Left kidney (tissue), 2 donors: Measurements from ENCODE around the gene CYP2U1. TPM values are rescaled to one million over a fixed set of nuclear protein-coding genes. Genes with fewer than 3 reads are reported as not detected.

Experiments used
- DNase-seq: peaks from one replicate; pipeline ENCODE4 v3.0.0-alpha.2; 2013
- polyA plus RNA-seq: library from polyadenylated mRNA; unstranded; fragments of 120-200 nt; gene quantifications from one replicate; pipeline ENCODE4 v1.2.1, GENCODE V29; 2013; ENCODE audit not compliant: insufficient read length

The CYP2U1 gene
- polyA plus RNA-seq, 1 donor: 4.7 TPM

DNA sequence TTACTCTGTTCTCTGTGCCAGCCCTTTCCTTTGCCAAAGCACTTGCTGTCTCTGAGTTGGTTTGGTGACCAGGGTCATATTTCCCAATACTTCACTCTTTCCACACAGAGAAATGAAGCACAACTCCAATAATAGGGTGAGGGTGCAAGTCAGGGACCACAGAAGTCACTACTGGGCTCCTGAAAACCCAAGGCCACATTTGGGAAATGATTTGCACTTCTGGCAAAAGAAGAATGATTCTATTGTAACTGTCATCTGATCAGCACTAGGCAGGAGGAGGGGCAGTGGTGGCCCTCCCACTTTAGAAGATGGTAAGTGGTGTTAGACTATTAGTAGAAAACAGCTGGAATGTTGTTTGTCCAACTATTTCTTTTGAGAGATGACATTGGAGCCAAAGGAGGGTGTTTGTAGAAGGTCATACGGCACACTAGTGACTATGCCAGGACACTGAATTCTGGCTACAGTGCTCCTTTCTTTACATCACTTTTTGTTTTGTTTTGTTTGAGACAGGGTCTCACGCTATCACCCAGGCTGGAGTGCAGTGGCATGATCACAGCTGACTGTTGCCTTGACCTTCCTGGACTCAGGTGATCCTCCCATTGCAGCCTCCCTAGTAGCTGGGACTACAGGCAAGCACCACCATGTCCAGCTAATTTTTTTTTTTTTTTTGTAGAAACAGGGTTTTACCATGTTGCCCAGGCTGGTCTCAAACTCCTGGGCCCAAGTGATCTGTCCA, 47.5 kb downstream of the CYP2U1 start:
- no peak for DNase-seq

DNA sequence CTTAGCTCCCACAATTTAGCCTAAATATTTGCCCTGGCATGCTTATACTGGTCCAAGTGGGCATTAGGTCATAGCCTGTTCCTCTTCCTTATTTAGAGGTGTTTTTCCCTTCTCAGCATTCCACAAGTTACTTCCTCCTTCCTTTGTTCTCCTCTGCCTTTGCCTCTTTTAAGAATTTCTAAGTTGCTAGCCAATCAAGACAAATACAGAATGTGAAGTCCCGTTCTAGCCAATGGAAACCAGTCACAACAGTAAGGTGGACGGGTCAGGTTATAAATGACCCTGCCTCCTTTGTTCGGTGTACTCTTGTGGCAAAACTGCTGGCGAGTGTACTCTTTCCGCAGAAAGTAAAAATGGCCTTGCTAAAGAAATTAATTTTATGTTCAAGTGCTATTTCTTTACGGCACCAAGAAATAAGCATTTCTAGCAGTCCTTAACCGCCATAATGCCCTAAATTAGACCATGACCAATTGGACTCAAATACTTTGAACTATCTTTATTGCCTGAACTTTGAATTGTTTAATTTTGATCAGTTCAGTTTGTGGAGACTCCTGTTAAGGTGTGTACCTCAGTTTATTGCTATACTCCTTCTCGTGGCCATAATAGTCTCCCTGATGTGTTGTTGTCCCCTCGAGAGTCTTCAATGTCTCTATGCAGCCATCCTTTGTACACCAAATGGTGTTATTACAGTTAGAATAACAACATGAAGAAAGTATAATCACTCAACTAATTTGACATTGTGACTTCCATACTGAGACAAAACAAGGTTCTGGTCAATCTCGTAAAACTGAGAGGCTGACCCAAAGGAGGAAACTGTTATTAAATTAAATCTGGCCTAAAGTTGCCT, 56.8 kb downstream of the CYP2U1 start:
- no peak for DNase-seq

DNA sequence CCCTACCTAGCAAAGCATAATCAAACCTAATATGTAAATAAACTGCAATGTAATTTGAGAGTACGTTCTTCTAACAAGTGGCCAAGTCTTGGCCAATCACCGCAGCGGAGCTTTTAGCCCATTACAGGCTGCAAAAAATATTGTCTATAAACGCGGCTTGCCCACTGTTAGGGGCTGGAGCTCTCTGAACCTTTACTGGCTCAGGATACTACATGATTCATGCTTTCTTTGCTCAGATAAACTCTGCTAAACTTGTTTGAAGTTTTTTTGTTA, 57.4 kb downstream of the CYP2U1 start:
- DNase-seq: no peak

DNA sequence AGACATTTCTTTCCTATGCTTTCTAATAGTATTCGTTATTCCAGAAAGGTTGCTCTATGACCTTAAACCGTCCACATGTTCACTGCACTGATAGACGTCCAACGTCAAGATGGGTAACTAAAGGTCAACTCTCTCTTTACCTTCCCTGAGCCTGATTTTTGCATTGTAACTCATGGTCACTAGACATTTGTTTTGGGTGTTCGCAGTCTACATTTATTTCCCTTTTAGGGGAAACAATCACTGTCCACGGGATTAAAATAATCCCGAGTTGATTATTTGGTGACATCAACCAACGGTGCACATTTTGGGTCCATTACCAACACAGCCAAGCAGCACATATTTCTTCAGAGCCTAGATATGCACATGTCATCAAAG, 57.8 kb downstream of the CYP2U1 start:
- DNase-seq: no peak

DNA sequence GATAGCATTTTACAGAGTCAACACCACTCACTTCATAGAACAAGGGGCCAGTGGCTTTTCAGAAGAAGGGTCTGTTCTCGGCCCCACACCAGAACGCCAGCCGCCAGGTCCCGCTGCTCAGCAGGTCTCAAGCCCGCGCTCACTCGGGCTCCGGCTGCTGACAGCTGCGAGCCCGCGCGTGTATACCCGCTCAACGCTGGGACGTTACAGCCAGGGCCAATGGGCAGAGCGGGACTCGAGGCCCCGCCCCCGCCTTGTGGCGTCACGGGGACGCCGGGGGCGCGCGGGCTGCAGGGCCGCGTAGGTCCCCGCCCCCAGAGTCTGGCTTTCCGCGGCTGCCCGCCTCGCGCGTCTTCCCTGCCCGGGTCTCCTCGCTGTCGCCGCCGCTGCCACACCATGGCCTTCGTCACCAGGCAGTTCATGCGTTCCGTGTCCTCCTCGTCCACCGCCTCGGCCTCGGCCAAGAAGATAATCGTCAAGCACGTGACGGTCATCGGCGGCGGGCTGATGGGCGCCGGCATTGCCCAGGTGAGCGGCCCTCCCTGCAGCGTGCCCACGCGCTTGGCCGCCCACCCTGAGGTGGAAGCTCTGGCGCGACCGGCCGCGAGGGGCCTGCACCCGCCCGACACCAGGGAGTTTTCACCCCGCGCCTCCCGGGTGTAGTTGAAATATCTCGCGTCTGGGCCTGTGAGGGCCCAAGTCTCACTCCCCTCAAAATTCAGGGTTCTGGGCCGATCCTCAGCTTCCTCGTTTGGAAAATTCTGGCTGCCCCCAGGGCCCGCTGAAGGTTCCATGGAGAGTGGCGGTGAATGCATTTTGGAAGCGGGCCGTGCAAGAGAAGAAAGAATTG, 58.4 kb downstream of the CYP2U1 start, which contains the start of gene HADH:
Gene HADH, plus strand, starts transcription at position 353 of the 850 bp plus-strand sequence. Its CDS starts 44 bp downstream, at position 397.
- DNase-seq: peak; percentile 91

DNA sequence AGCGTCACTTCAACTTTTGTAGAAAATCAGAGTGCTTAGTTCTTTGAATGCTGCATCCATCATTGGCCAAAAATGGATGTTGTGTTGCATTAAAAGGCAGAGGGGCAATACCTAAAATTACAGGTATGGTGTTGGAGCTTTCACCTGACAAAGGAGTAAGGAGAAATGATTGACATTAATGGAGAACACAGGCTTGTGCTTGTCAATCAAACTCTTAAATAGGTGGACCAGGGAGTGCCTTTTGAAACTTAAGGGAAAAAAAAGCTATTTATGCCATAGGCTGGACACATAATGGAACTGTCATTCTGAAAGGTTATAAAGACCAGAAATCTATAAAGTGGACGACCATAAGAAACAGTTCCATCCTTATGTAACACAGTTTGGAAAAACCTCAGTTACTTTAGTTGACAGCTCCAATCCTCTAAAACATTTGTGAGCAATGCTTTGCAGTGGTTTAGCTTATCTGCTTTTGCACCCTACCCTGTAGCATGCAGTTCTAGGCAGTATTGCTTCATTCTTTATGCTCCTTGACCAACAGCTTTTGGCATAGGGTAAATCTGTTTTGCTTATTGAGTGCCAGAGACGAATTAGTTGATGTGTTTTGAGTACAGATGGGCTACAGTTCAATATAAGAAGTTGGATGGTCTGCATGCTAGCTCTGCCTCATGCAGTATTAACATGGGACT, 60.7 kb downstream of the CYP2U1 start:
- DNase-seq: no peak

DNA sequence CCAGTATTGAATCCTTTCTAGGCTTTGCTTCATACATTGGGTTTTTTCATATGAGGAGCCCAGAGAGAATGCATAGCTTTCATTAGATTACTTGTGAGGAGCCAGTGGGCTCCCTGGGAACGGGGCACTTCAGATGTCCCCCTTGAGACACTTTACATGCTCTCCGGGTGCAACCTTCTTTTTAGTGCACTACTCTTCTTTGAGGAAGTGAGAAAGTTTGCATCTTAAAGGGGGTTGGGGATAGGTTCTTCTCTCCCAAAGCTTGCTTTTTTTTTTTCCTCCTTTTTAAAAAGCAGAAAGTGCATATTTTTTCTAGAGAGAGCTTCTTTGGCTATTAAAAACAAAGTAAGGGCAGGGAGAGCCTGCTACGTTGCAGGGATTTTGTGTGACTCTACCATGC, 62.6 kb downstream of the CYP2U1 start:
- no peak for DNase-seq

DNA sequence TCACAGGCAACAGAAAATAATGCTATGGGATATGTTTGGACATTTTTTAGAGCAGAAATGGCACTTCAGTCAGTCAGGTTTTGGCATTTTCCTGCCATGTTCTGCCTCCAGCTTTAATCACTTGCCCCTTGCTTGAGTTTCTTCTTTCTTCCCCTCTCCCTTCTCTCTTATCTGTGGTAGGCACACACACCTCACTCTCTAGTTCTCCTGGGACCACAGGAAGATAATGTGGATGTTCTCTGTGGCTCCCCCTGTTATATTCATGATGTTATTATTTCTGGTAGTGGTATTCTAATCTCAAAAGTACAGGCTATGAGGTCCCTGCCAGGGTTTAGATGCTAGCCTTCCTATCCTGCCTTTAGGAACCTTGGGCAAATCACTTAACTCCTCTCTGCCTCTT, 63.5 kb downstream of the CYP2U1 start:
- DNase-seq: no peak

DNA sequence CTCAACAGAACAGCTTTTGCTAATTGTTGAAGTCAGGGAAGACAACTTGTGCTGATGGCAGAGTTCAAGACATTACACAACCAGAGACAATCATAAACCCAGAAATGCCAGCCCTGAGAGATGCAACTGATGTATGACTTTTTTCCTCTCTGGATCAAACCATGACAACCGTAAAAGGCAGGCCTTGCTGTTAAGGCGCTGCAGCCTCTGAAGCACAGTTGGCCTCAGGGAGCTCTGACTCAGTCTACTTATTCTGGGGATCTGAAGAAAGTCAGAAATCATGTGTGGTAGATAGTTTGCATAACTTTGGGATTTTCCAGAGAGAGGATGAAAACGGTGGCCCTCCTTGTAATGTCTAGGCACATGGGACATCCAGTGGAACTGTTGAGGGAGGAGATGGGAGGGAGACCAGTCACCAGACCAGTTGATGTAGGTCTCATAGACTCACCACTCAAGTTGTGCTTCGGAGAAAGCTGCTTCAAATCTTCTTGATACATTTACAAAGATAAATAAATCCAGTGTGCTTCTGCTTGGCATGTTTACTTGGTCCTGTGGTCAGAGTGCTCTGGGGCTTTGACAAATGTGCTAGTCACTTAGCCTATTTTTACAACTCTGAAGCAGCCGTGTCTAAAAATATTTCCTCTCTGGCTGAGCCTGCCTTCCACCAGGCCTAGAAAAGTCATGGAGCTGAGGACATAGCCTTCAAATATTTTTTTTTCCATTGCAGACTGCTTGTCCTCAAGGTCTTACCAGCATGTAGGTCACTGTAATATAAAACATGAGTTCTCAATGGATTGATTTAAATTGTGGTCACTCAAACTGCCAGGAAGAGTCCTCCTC, 65.8 kb downstream of the CYP2U1 start:
- no peak for DNase-seq

DNA sequence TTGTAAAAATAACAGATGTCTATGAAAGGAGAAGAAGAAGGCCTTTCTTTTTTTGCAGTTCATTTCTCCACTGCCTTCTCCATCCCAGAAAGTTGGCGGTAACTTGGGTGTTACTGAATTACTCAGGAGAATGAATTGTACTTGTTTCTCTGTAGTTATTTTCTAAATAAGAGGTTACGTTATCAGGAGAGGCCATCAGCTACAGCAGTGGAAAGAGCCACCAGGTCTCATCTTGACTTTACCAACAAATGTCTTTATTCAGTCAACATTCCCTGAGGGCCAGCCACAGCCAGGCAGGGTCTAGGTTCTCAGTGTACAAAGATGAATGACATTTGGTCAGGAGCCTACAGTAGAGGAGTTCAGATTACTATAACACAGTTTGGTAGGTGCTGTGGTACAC, 66.4 kb downstream of the CYP2U1 start:
- DNase-seq: no peak

DNA sequence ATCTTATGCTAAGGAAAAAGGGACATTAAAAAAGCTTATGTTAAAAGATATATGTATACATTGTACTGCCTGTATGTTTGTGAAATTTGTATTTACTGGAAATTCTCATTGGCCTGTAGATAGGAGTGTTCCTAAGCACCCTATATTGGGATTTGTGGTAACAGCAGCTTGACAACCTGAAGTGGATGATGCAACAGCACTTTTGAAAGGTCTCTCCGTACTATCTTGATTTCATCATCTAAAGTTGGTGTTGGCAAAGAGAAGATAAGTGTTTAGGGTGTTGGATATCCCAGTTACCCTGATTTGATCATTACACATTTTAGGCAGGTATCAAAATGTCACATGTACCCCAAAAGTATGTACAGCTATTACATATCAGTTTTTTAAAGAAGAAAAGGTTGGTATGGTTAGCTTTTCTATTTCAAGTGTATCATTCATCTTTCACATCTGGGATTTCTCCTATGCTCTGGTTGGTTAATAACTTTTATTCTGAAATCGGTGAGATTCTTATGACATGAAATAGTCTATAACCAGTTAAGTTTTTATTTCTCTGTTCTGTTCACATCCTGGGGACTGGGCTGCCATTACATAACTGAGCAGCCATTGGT, 68.7 kb downstream of the CYP2U1 start:
- no peak for DNase-seq

DNA sequence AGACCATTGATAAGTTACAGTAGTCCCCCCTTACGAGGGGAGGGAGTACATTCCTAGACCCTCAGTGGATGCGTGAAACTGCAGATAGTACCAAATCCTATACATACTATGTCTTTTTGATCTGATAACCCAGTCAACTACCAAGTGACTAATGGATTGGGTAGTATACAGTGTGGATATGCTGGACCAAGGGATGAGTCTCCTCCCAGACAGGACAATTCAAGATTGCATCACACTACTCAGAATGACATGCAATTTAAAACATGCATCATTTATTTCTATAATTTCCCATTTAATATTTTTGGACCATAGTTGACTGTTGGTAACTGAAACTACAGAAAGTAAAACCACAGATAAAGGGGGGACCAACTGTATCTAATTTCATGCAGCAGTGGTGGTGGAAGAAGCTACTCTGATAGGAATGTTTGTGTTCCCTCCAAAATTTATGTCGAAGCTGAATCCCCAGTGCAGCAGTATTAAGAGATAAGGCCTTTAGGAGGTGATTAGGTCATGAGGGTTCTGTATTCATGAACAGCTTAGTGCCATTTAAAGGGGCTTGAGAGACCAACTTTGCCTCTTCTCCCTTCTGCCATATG, 70.3 kb downstream of the CYP2U1 start:
- DNase-seq: no peak

Other genes with a start within 250 kb of the CYP2U1 start
- 89.3 TPM for gene PAPSS1, start 211.3 kb upstream of the CYP2U1 start, polyA plus RNA-seq
- 14.4 TPM for gene SGMS2, start 106.6 kb upstream of the CYP2U1 start, polyA plus RNA-seq
- 107 TPM for gene HADH, start 58.3 kb downstream of the CYP2U1 start, polyA plus RNA-seq
- gene LEF1, start 237.4 kb downstream of the CYP2U1 start, polyA plus RNA-seq: 83.2 TPM